PC-3 (cell line): ENCODE measurements around the gene POLRMT.

Experiments used
- EZH2 ChIP-seq: fragments of 300-600 bp; sonication (generic); IDR thresholded peaks from one replicate; pipeline ENCODE4 v1.6.1; 2017; ENCODE audit warnings: antibody characterized with exemption, mild to moderate bottlenecking, low read length; ENCODE audit not compliant: unreplicated experiment
- TF ChIP-seq, protein P1 (sequence below): fragments of 300-600 bp; sonication (generic); conservative IDR thresholded peaks from 2 replicates; pipeline ENCODE4 v1.5.1; 2017; ENCODE audit warnings: antibody characterized with exemption, low read depth, mild to moderate bottlenecking, low read length

DNA sequence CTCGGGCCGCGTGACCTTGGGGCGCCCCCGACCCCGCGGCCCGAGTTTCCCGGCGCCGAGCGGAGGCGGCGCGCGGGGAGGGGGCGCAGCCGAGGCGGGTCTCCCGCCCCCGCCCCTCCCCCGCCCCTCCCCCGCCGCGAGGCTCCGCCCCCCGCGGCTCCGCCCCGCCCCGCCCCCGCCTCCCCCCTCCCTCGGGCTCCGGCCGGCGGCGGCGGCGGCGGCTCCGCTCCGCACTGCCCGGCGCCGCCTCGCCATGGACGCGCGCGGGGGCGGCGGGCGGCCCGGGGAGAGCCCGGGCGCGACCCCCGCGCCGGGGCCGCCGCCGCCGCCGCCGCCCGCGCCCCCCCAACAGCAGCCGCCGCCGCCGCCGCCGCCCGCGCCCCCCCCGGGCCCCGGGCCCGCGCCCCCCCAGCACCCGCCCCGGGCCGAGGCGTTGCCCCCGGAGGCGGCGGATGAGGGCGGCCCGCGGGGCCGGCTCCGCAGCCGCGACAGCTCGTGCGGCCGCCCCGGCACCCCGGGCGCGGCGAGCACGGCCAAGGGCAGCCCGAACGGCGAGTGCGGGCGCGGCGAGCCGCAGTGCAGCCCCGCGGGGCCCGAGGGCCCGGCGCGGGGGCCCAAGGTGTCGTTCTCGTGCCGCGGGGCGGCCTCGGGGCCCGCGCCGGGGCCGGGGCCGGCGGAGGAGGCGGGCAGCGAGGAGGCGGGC lies 43.5 kb downstream of the POLRMT start, which contains the start of gene HCN2:
- TF ChIP-seq, protein P1, sequence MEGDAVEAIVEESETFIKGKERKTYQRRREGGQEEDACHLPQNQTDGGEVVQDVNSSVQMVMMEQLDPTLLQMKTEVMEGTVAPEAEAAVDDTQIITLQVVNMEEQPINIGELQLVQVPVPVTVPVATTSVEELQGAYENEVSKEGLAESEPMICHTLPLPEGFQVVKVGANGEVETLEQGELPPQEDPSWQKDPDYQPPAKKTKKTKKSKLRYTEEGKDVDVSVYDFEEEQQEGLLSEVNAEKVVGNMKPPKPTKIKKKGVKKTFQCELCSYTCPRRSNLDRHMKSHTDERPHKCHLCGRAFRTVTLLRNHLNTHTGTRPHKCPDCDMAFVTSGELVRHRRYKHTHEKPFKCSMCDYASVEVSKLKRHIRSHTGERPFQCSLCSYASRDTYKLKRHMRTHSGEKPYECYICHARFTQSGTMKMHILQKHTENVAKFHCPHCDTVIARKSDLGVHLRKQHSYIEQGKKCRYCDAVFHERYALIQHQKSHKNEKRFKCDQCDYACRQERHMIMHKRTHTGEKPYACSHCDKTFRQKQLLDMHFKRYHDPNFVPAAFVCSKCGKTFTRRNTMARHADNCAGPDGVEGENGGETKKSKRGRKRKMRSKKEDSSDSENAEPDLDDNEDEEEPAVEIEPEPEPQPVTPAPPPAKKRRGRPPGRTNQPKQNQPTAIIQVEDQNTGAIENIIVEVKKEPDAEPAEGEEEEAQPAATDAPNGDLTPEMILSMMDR = no peak
- no peak for TF ChIP-seq EZH2
